Stimulated activated CD8-positive, alpha-beta memory T cell treated with anti-CD3 and anti-CD28 coated beads, Interleukin-12 subunit alpha, Interleukin-12 subunit beta, amount 100 ng/mL, for 1 hour (primary cell): Measurements from ENCODE around the gene FAM171A2.
A peak's percentile ranks its signal among the peaks of the same experiment; 100 is the strongest.
"Not testable (repeated sequence)": the region's sequence is repeated elsewhere in the genome, so short reads cannot be mapped to it uniquely, and the experiment has no call there.

ENCODE experiments used
- DNase-seq: peaks from one replicate; pipeline ENCODE4 v3.0.0-alpha.2; 2020; ENCODE audit warnings: low read depth

The FAM171A2 gene

DNA sequence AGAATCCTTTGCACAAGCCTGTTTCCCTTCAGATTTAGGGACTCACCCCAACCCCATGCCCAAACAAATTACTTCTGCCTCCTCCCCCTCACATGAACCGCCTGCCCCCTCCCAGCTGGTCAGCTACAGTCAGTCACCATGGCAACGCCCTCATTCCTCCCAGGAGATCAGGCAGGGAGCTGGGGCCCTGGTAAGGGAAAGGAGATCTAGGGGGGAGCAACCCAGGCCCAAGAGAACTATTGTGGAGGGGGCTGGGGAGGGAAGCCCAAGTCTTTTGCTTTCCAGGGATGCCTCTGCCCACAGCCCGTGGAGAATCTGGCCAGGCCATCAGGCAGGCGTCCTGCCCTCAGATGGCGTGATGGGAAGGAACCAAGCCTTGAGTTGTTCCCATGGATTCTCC lies 2.8 kb downstream of the FAM171A2 start:
- DNase-seq: no peak

DNA sequence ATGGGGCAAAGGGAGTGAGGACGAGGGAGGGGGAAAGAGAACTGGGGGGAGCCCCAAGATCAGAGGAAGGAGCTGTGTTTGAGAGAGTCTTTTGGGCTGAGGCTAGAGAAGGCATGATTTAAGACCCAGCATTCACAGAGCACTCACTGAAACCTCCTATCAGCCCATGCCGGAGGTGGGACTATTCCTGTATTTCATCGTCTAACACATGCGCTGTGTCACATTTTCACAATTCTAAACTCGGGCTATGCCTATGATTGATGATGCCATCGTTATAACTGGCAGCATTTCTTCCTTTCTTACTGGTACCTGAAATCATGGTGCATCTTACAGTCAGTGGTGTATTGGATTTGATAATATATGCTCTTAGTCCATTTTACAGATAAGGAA lies 3.5 kb downstream of the FAM171A2 start:
- no peak for DNase-seq

- DNase-seq: no peak
Observed at GRCh38 chr17:44359458-44360143, 4.1 kb downstream of the FAM171A2 start.

- no peak for DNase-seq
Observed at GRCh38 chr17:44359006-44359405, 4.6 kb downstream of the FAM171A2 start.

DNA sequence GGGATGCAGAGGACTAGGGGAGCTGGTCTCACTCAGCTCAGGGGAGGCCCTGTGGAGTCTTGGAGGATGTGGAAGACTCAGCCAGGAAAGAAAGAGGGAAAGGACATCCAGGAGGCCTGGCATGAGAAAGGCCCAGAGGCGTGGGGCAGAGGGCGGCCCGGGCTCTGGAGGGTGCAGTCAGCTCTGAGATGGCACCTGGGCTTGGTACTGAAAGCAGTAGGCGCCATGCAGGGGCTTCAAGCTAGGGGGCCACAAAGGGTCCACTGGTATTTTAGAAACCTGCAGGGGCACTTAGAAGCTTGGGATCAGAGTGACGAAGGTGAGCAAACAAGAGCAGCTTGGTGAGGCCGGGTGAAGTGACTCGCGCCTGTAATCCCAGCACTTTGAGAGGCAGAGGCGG lies 5.6 kb downstream of the FAM171A2 start:
- DNase-seq: no peak

DNA sequence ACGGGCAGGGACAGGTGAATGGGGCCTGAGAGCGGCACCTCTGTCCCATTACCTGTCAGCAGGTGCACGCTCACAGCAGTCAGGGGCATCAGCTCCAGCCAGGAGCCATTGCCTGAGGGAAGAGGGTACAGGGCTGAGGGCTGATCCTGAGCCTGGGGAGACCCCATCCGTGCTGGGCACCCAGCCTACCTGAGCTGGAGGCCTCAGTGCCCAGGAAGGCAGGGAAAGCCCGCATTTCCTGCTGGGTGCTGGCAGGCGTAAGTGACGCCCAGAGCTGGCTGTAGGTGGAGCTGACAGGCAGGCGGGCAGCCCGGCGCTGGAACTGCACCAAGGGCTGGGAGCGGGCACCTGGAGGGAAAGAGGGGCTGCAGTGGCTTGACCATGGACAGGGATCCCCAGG lies 7.4 kb downstream of the FAM171A2 start:
- no peak for DNase-seq

GRCh38 chr17:44355642-44356099 lies 8.0 kb downstream of the FAM171A2 start:
- DNase-seq: no peak

DNA sequence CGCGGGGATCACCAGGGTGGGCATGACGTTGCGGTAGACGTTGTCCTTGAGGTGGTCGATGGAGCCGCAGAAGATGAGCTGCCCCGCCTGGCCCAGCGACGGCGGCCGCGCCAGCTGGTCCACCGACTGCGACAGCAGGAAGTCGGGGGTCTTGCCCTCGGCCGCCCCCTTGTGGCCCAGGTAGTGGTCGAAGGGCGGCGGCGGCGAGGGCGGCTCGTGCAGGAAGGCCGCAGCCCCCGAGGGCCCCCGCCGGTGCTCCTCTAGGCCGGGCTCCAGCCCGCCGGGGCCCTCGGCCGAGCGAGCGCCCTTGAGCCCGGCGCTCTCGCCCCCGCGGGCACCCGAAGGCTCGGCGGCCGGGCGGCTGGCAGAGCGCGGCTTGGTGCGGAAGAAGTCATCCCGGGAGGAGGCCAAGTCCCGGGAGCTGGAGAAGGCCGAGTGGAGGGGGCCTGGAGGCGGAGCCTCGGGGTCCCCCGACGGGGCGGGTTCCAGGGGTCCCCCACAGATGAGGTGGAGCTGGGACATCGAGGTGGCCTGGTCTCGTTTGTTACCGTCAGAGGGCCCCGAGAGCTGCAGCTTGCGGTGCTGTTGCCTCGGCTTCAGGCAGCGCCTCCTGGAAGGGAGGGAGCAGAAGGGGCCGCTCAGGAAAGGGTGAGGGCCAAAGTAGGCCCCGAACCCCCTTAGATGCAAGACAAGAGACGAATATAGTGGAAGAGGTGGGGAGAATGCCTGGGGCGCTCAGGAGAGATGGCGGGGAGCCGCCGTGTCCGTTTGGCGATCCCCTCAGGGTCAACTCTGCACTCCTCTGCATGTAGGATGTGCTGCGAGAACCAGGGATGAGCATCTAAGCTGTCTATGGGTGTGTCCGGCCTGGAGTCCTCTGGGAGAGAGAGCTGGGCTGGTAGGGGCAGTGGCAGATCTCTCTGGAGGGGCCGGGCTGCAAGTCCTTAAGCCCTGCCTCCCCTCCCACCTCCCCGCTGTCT lies 8.8 kb downstream of the FAM171A2 start:
- peak; percentile 39 for DNase-seq

GRCh38 chr17:44353672-44354331 lies 9.9 kb downstream of the FAM171A2 start:
- DNase-seq: no peak

DNA sequence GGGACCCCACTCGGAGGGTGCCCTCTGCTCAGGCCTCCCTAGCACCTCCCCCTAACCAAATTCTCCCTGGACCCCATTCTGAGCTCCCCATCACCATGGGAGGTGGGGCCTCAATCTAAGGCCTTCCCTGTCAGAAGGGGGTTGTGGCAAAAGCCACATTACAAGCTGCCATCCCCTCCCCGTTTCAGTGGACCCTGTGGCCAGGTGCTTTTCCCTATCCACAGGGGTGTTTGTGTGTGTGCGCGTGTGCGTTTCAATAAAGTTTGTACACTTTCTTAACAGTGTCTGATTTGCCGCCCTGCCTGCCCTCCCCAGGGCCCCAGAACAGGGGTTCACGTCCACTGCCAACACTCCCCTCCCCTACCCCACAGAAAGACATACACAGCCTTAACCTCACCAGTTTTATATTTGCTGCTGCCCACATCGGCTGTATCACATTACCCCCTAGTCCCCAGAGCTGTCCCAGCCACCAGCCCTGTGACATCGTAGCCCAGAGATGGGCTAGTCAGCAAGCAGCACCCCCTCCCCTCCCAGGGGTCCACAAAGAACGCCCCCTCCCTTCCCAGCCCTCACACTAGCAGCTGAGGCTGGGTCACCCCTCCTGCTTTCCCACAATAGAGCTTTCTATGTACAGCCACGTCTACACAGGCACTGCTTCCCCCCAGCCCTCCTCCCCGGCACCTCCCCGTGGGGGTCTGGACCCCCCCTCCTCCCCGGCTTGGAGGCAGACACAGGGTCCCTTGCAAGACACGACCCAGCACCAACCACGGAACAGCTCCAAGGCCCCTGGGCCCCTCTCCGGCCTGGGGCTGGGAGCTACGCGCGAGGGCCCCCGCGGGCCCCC lies 10.6 kb downstream of the FAM171A2 start:
- DNase-seq: no peak

DNA sequence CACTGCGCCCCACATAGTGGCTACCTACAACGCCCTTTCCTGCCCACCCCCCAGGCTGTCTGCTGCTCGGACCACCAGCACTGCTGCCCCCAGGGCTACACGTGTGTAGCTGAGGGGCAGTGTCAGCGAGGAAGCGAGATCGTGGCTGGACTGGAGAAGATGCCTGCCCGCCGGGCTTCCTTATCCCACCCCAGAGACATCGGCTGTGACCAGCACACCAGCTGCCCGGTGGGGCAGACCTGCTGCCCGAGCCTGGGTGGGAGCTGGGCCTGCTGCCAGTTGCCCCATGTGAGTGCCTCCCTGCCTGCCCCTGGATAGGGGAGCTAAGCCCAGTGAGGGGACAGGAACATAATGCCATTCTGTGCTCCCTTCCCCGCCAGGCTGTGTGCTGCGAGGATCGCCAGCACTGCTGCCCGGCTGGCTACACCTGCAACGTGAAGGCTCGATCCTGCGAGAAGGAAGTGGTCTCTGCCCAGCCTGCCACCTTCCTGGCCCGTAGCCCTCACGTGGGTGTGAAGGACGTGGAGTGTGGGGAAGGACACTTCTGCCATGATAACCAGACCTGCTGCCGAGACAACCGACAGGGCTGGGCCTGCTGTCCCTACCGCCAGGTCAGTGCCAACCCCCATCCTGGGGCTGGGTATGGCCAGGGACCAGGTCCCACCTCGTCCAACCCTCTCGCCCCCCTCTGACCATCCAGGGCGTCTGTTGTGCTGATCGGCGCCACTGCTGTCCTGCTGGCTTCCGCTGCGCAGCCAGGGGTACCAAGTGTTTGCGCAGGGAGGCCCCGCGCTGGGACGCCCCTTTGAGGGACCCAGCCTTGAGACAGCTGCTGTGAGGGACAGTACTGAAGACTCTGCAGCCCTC lies 11.5 kb downstream of the FAM171A2 start:
- no peak for DNase-seq

DNA sequence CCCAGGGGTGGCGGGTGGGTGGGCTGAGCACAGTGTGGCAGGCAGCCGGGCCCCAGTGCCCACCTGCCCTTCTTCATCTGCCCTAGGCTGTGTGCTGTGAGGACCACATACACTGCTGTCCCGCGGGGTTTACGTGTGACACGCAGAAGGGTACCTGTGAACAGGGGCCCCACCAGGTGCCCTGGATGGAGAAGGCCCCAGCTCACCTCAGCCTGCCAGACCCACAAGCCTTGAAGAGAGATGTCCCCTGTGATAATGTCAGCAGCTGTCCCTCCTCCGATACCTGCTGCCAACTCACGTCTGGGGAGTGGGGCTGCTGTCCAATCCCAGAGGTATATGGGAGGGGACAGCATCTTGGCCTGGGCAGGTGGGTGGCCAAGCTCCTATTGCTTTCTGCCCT lies 12.2 kb downstream of the FAM171A2 start:
- no peak for DNase-seq

DNA sequence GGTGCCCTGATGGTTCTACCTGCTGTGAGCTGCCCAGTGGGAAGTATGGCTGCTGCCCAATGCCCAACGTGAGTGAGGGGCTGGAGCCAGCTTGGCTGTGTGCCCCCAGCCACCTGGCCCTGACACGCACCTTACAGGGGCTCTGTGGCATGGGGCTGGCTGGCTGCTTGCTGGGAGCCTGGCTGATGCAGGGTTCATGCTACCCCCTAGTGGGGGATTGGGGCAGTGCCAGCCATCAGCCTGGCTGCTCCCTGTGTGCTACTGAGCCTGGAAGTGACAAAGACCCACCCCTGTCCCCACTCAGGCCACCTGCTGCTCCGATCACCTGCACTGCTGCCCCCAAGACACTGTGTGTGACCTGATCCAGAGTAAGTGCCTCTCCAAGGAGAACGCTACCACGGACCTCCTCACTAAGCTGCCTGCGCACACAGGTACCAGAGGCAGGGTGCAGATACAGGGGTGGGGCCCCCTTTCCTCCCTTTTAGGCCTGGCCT lies 12.9 kb downstream of the FAM171A2 start:
- peak; percentile 61 for DNase-seq

DNA sequence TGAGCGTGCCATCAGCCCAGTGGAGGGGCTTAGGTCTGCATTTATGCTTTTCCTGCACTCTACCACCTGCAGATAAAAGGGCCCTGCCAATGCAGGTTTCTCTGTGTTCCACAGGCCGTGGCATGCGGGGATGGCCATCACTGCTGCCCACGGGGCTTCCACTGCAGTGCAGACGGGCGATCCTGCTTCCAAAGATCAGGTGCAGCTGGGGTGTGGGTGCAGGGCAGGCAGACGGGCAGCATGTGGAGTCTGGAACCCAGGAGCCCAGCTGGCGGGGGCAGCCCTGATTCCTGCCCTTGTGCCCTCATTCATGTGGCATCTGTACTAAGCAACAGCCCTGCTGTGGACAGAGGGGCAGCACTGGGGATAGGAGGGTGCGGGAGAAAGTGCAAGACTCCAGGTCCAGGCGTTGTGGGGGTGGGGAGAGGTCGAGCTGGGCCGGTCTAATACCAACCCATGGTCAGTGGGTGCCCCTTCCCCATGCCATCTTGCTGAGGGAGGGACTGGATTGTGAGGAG lies 14.0 kb downstream of the FAM171A2 start:
- DNase-seq: no peak

GRCh38 chr17:44348988-44349364 lies 14.7 kb downstream of the FAM171A2 start:
- DNase-seq: no peak

- no peak for DNase-seq
Observed at GRCh38 chr17:44348234-44348987, 15.2 kb downstream of the FAM171A2 start.

DNA sequence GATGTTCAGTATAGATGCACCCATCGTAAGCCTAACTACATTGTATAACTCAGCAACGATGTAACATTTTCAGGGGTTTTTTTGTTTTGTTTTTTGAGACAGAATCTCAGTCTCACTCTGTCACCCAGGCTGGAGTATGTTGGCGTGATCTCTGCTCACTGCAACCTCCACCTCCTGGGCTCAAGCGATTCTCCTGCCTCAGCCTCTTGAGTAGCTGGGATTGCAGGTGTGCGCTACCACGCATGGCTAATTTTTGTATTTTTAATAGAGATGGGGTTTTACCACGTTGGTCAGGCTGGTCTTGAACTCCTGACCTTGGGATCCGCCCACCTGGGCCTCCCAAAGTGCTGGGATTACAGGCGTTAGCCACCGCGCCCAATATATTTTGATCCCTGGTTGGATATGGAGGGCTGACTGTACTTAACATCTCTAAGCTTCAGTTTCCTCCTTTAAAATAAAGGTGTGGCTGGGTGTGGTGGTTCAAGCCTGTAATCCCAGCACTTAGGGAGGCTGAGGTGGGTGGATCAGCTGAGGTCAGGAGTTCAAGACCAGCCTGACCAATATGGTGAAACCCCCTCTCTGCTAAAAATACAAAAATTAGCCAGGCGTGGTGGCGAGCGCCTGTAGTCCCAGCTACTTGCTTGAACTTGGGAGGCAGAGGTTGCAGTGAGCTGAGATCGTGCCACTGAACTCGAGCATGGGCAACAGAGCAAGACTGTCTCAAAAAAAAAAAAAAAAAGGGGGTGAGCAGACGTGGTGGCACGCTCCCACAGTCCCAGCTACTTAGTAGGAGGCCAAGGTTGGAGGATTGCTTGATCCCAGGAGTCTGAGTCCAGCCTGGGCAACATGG lies 16.2 kb downstream of the FAM171A2 start:
- not testable (repeated sequence) for DNase-seq

DNA sequence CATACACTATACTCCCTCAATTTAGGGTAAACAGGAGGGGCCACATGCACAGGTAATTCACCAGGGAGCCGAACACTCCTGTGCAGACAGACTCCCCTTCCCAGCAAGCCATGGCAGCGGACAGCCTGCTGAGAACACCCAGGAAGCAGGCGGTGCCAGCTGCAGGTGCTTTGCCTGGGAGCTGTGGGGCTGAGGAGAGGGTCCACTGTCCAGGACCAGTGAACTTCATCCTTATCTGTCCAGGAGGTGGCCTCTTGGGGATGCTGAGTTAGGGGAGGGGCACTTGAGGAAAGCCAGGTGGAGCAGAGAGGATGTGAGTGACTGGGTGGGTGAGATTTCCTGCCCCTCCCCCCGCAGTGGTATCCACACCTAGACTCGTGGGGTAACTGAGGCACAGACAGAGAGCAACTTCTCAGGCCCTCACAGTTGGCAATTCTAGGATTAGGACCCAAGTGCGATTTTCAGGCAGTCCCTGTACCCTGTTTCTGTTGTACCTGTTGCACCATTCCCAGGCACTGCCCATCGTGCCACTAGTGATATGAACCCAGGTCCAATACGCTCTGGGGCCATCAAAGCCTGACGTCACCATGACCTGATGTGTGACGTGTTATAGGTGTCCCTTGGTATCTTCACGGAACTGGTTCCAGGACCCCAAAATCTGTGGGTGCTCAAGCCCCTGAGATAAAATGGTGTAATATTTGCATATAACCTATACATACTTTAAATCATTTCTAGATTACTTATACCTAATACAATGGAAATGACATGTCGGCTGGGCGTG lies 17.4 kb downstream of the FAM171A2 start:
- no peak for DNase-seq
